CD4-positive, alpha-beta T cell treated with Interleukin-17A for 1 hour (primary cell): ENCODE results near the gene TYW1.
"Not testable (repeated sequence)": the region's sequence is repeated elsewhere in the genome, so short reads cannot be mapped to it uniquely, and the experiment has no call there.

ENCODE experiments used
- DNase-seq: peaks from one replicate; pipeline ENCODE4 v3.0.0-alpha.2; 2020

TYW1 gene

DNA sequence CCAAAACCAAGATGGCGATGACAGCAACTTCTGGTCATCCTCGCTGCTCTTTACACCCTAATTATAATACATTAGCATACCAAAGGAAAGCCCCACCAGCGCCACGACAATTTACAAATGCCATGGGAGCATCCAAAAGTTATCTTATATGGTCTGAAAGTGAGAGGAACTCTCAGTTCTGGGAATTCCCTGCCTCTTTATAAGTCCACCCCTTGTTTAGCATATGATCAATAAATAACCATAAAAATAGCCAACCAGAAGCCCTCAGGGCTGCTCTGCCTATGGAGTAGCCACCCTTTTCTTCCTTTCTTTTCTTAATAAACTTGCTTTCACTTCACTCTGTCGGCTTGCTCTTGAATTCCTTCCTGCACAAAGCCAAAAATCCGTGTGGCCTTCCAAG is 262.7 kb downstream of the TYW1 start:
- DNase-seq: not testable (repeated sequence)

DNA sequence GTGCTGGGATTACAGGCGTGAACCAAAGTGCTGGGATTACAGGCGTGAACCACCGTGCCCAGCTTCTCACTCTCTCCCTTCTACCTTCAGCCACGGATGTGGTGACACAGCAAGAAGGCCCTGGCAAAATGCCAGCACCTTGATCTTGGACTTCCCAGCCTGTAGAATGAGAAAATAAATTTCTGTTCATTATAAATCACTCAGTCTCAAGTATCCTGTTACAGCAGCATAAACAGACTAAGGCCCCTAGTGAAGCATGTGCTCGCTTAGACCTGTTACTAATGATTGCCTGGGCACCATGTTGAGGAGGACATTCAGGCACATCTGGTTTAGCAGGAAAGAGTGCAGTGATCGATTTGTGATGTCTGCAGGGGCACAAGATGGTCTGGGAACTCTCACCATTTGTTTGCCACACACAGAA is 263.5 kb downstream of the TYW1 start:
- peak; percentile 41 for DNase-seq

- DNase-seq: not testable (repeated sequence)
Observed at GRCh38 chr7:67264000-67264399, 267.4 kb downstream of the TYW1 start.

DNA sequence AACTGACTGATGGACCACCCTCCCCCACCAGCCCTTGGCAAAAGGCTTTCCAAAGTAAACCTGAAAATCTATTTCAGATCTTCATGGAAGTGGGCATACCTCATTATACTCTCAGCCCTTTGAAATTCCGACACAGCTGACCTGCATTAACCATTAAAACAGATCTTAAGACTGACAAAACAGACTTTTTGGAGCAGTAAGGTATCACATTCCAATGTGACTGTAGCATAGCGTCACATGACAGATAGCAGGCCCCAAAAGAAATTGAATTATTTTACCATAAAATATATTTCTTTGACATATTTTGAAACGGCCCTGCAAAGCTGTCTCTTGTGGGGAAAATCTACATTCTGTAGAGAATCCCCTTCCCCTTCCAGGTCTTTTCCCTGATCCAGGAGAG is 269.4 kb downstream of the TYW1 start:
- not testable (repeated sequence) for DNase-seq

- DNase-seq: no peak
Observed at GRCh38 chr7:67267914-67268313, 271.3 kb downstream of the TYW1 start.

DNA sequence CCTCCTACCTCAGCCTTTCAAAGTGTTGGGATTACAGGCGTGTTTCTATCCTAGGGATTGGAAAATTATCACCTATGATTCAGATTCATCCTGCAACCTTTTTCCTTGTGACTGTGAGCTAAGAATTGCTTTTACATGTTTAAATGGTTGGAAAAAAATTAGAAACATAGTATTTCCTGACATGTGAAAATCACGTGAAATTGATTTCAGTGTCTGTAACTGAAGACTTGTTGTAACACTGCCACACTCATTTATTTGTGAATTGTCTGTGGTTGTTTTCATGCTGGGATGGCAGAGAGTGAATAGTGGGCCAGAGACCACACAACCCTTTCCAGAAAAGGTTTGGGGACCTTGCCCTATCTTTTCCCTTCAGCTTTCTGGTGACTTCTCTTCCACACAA is 273.3 kb downstream of the TYW1 start:
- DNase-seq: not testable (repeated sequence)
